ENCODE data around the gene ULK1.

DNA sequence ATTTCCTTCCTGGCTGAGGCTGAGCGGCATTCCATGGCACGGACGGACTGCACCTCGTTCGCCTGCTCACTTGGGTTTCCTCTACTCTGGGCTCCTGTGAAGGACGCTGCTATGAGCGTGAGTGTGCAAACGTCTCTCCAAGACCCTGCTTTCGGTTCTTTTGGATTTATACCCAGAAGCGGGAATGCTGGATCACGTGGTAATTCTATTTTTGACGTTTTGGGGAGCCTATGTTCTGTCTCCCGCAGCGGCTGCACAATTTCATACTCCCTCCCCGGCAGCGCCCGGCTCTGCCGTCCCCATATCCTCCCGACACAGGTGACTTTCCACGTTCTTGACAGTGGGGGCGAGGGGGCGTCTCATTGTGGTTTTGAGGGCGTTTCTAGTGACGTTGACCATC, 45.7 kb upstream of the ULK1 start:
- TF ChIP-seq SRF (IDR thresholded peaks at IDR 0.05; ENCODE audit: low read depth) (no peak), YY1 (IDR thresholded peaks at IDR 0.05; ENCODE audit: extremely low read depth, insufficient replicate concordance, low read depth, low read length) (no peak), POLR2A (IDR thresholded peaks at IDR 0.05; ENCODE audit: borderline replicate concordance, extremely low read depth, insufficient read depth, insufficient read length) (no peak), ZNF274 (IDR thresholded peaks at IDR 0.05; ENCODE audit: low read depth, low read length) (no peak), EZH2phosphoT487 (IDR thresholded peaks at IDR 0.05; ENCODE audit: borderline replicate concordance) (no peak), POLR2AphosphoS5 (IDR thresholded peaks at IDR 0.05; ENCODE audit: low read depth, low read length) (no peak), JUND (IDR thresholded peaks at IDR 0.05) (no peak), EGR1 (IDR thresholded peaks at IDR 0.05; ENCODE audit: low read depth) (no peak), CEBPB (IDR thresholded peaks at IDR 0.05; ENCODE audit: low read depth) (no peak), RAD21 (IDR thresholded peaks at IDR 0.05; ENCODE audit: low read depth) (no peak)
- TF ChIP-seq, protein P1, sequence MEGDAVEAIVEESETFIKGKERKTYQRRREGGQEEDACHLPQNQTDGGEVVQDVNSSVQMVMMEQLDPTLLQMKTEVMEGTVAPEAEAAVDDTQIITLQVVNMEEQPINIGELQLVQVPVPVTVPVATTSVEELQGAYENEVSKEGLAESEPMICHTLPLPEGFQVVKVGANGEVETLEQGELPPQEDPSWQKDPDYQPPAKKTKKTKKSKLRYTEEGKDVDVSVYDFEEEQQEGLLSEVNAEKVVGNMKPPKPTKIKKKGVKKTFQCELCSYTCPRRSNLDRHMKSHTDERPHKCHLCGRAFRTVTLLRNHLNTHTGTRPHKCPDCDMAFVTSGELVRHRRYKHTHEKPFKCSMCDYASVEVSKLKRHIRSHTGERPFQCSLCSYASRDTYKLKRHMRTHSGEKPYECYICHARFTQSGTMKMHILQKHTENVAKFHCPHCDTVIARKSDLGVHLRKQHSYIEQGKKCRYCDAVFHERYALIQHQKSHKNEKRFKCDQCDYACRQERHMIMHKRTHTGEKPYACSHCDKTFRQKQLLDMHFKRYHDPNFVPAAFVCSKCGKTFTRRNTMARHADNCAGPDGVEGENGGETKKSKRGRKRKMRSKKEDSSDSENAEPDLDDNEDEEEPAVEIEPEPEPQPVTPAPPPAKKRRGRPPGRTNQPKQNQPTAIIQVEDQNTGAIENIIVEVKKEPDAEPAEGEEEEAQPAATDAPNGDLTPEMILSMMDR (IDR thresholded peaks at IDR 0.05 in 2 of 3, conservative IDR thresholded peaks at IDR 0.05 in 1 of 3; ENCODE audit: borderline replicate concordance in 1 of 3, insufficient read depth in 1 of 3, low read depth in 2 of 3, low read length in 2 of 3) = no peak
- TF ChIP-seq, protein P2, sequence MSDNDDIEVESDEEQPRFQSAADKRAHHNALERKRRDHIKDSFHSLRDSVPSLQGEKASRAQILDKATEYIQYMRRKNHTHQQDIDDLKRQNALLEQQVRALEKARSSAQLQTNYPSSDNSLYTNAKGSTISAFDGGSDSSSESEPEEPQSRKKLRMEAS (IDR thresholded peaks at IDR 0.05) = no peak
- TF ChIP-seq, protein P3, sequence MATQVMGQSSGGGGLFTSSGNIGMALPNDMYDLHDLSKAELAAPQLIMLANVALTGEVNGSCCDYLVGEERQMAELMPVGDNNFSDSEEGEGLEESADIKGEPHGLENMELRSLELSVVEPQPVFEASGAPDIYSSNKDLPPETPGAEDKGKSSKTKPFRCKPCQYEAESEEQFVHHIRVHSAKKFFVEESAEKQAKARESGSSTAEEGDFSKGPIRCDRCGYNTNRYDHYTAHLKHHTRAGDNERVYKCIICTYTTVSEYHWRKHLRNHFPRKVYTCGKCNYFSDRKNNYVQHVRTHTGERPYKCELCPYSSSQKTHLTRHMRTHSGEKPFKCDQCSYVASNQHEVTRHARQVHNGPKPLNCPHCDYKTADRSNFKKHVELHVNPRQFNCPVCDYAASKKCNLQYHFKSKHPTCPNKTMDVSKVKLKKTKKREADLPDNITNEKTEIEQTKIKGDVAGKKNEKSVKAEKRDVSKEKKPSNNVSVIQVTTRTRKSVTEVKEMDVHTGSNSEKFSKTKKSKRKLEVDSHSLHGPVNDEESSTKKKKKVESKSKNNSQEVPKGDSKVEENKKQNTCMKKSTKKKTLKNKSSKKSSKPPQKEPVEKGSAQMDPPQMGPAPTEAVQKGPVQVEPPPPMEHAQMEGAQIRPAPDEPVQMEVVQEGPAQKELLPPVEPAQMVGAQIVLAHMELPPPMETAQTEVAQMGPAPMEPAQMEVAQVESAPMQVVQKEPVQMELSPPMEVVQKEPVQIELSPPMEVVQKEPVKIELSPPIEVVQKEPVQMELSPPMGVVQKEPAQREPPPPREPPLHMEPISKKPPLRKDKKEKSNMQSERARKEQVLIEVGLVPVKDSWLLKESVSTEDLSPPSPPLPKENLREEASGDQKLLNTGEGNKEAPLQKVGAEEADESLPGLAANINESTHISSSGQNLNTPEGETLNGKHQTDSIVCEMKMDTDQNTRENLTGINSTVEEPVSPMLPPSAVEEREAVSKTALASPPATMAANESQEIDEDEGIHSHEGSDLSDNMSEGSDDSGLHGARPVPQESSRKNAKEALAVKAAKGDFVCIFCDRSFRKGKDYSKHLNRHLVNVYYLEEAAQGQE (IDR thresholded peaks at IDR 0.05; ENCODE audit: low read depth) = no peak

Measured in HCT116 (cell line).